HepG2 (cell line): ENCODE results near the gene COL27A1. TPM values are rescaled to one million over a fixed set of nuclear protein-coding genes. Genes with fewer than 3 reads are reported as not detected.

Experiments used
- ATAC-seq: fragments of 200-7000 bp; cut with Tn5 transposase; 3 replicates; pipeline ENCODE4 v1.9.1; 2020; ENCODE audit warnings: mild to moderate bottlenecking, moderate library complexity
- BruUV-seq: library from RNA; stranded (reverse); fragments of 400-500 nt; replicated peaks from 2 replicates; lab custom pipeline; 2021; lab: Mats Ljungman, UMichigan
- CTCF ChIA-PET: fragments of 300-600 bp; formaldehyde crosslinking; extraction: SDS; loops from one replicate; lab custom pipeline; 2021; ENCODE audit warnings: low total read pairs, inconsistent platforms, low intra/inter-chr PET ratio; lab: Yijun Ruan, JAX
- POLR2A ChIA-PET: fragments of 350-600 bp; sonication (Branson Sonifier 250); formaldehyde crosslinking; loops from one replicate; lab custom pipeline; 2020; ENCODE audit warnings: antibody characterized with exemption, inconsistent platforms; lab: Yijun Ruan, JAX
- DNase-seq: peaks from one replicate; pipeline ENCODE4 v3.0.0-alpha.2; 2015; ENCODE audit warnings: low spot score
- FAIRE-seq: peaks from 3 replicates; lab custom pipeline; 2011; peaks lifted over from hg19 to GRCh38; lab: Jason Lieb, UNC
- H2AFZ ChIP-seq: one replicate; pipeline ENCODE4 v1.6.1; 2011; ENCODE audit warnings: low read length, inconsistent platforms
- H3K27ac ChIP-seq: fragments of 300-600 bp; 3 replicates; pipeline ENCODE4 v1.8.0; 2011; ENCODE audit warnings: mixed run types, mild to moderate bottlenecking, mixed read lengths, low read length, inconsistent platforms; ENCODE audit not compliant: insufficient read depth; ENCODE audit errors: extremely low read length
- H3K27me3 ChIP-seq, 2 experiments: fragments of 200-600 bp in 1 of 2; 2 replicates in 1 of 2; 3 replicates in 1 of 2; pipeline versions ENCODE4 v1.6.0 to v1.8.0; 2011; ENCODE audit warnings: low read length in 2 of 2, mild to moderate bottlenecking in 2 of 2, moderate library complexity in 2 of 2, inconsistent platforms in 1 of 2; ENCODE audit not compliant: insufficient read depth in 2 of 2, control insufficient read depth in 1 of 2
- H3K36me3 ChIP-seq, 2 experiments: fragments of 200-600 bp in 1 of 2; replicated peaks in 1 of 2; 2 replicates in 1 of 2; 3 replicates in 1 of 2; pipeline versions ENCODE4 v1.5.1 to v1.8.0; 2011; ENCODE audit warnings: low read length in 2 of 2, inconsistent platforms in 1 of 2; ENCODE audit not compliant: insufficient read depth in 2 of 2, control insufficient read depth in 1 of 2
- H3K4me1 ChIP-seq: 2 replicates; pipeline ENCODE4 v1.5.1; 2012; ENCODE audit warnings: low read length, inconsistent platforms; ENCODE audit not compliant: insufficient read depth
- H3K4me2 ChIP-seq: 2 replicates; pipeline ENCODE4 v1.6.0; 2011; ENCODE audit warnings: low read depth, low read length, inconsistent platforms
- H3K4me3 ChIP-seq, 3 experiments: fragments of 200-600 bp in 1 of 3; sonication (generic), shearing (Covaris generic) in 1 of 3; replicated peaks in 1 of 3; 2 replicates each; pipeline ENCODE4 v1.5.1; 2011 to 2016; ENCODE audit warnings: low read length in 3 of 3, inconsistent platforms in 2 of 3, low read depth in 2 of 3, mild to moderate bottlenecking in 2 of 3, control low read depth in 1 of 3, mixed read lengths in 1 of 3; ENCODE audit not compliant: insufficient read depth in 1 of 3
- H3K79me2 ChIP-seq: one replicate; pipeline ENCODE4 v1.6.1; 2011; ENCODE audit warnings: low read length, inconsistent platforms; ENCODE audit not compliant: insufficient read depth
- H3K9ac ChIP-seq: 2 replicates; pipeline ENCODE4 v1.6.0; 2011; ENCODE audit warnings: mild to moderate bottlenecking, low read depth, low read length, inconsistent platforms; ENCODE audit not compliant: insufficient read depth
- H3K9me3 ChIP-seq: 2 replicates; pipeline ENCODE4 v1.5.1; 2012; ENCODE audit warnings: mild to moderate bottlenecking, low read length
- H4K20me1 ChIP-seq: 2 replicates; pipeline ENCODE4 v1.6.0; 2011; ENCODE audit warnings: inconsistent platforms, mild to moderate bottlenecking, low read length, moderate library complexity; ENCODE audit not compliant: insufficient read depth
- AGO2 ChIP-seq: fragments of 200-400 bp; formaldehyde crosslinking; optimal IDR thresholded peaks from 2 replicates; pipeline ENCODE3; 2017; ENCODE audit warnings: mild to moderate bottlenecking, low read depth, low read length, moderate library complexity
- FOXK2 ChIP-seq: fragments of 450-650 bp; IDR thresholded peaks from 2 replicates; pipeline ENCODE4 v1.6.1; 2016
- SMAD1 ChIP-seq: sonication (generic); formaldehyde crosslinking; IDR thresholded peaks from 2 replicates; pipeline ENCODE4 v1.4.0; 2020; ENCODE audit warnings: missing genetic modification reagents, low read depth, mild to moderate bottlenecking, borderline replicate concordance
- SP1 ChIP-seq, 2 experiments: fragments of 450-650 bp in 1 of 2; sonication (generic) in 1 of 2; formaldehyde crosslinking in 1 of 2; IDR thresholded peaks; 2 replicates each; pipeline versions ENCODE4 v1.4.0 to v1.6.1; 2016 to 2020; ENCODE audit warnings: missing genetic modification reagents in 1 of 2
- WGBS: methylation state at CpG from one replicate; pipeline ENCODE4 v1.1.6; 2017; ENCODE audit warnings: low lambda C conversion rate; 5-methylcytosine and 5-hydroxymethylcytosine counted together
- in situ Hi-C: cut with HindIII; loops from 2 replicates; pipeline ENCODE4 v1.10.0; 2017; ENCODE audit warnings: low pct_unique_long_range_greater_than_20kb; ENCODE audit not compliant: extremely low pct_ligation_motif_present
- intact Hi-C: fragments of 100-400 bp; cut with micrococcal nuclease; formaldehyde crosslinking; loops from one replicate; pipeline ENCODE4 v1.10.0; 2022; ENCODE audit not compliant: unreplicated experiment
- polyA plus RNA-seq, 8 experiments: library from polyadenylated mRNA; depleted of rRNA in 3 of 8; stranded (reverse) in 7 of 8; unstranded in 1 of 8; fragments of >200 nt; fragmentation: Illumina TruSeq in 4 of 8; extraction: Trizol in 4 of 8; gene quantifications; 2 replicates each; pipeline versions ENCODE4 v1.2.1 to v1.2.3, GENCODE V29; 2011 to 2016; ENCODE audit warnings: low read depth in 4 of 8, missing spikeins in 1 of 8, mixed read lengths in 1 of 8; ENCODE audit not compliant: insufficient read depth in 1 of 8
- total RNA-seq, 5 experiments: library from RNA; depleted of rRNA; stranded (reverse); fragments of >200 nt; fragmentation: Illumina TruSeq; extraction: Trizol; gene quantifications; 2 replicates each; pipeline ENCODE4 v1.2.3, GENCODE V29; 2016; ENCODE audit warnings: low read depth in 1 of 5
- TF ChIP-seq, protein P1 (sequence below): sonication (generic); formaldehyde crosslinking; IDR thresholded peaks from 2 replicates; pipeline ENCODE4 v1.4.0; 2020; ENCODE audit warnings: missing genetic modification reagents, mild to moderate bottlenecking, borderline replicate concordance
- TF ChIP-seq, protein P2 (sequence below): IDR thresholded peaks from 2 replicates; pipeline ENCODE4 v1.6.1; 2018; ENCODE audit warnings: missing genetic modification reagents, mild to moderate bottlenecking, missing compliant biosample characterization
- TF ChIP-seq, protein P3 (sequence below): sonication (generic); formaldehyde crosslinking; IDR thresholded peaks from 2 replicates; pipeline ENCODE4 v1.5.0; 2020; ENCODE audit warnings: mild to moderate bottlenecking, low read depth, missing genetic modification reagents, borderline replicate concordance

The COL27A1 gene
- total and polyA plus RNA-seq, 2 of the 13 experiments (the other 11 are each of a cell fraction or from before 2014, with no cell fraction given) = 71.3 to 89.1 TPM

DNA sequence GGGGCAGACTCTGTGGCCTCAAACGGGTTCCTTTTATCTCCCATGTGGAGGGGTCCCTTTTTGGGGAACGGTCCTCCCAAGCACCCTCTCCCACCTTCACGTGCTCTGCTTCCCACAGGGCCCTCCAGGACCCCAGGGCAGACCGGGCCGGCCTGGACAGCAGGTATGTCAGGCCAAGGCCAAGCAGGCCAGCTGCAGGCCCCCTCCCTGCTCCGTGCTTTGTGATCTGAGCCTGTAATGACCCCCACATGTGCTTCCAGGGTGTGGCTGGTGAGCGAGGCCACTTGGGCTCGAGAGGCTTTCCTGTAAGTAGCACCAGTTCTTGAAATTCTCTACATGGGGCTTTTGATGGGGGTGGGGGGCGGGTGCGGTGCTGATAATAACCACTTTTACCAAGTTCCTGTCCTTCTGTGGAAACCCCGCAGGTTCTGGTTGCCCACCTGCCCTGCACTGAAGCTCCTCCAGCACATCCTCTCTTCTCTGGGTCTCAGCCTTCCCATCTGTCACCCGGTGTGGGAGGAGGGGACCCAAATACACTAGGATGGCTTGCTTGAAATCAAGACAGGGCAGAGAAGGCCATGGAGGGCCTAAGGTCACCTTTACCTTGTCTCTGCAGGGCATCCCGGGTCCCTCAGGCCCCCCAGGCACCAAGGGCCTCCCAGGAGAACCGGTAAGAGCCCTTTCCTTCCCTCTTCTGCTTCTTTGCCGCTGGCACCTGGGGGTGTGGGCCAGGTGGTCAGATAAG lies 109.6 kb downstream of the COL27A1 start:
- Histone ChIP-seq H3K4me3 (no peak overlapping the region), H4K20me1 (no peaks in the 10 kb centered on the region), H3K4me2 (no peak overlapping the region), H3K27me3 (no peaks in the 10 kb centered on the region), H2AFZ (no peak overlapping the region), H3K9me3 (no peaks in the 10 kb centered on the region), H3K9ac (no peak overlapping the region), H3K4me1 (peaks cover 24% of the 10 kb centered on the region), H3K36me3 (peaks cover 31 to 92% of the 10 kb centered on the region in 2 experiments), H3K27ac (no peak overlapping the region)
- in situ Hi-C loops (no loop called here), intact Hi-C loops (loop anchor here (5.0 kb wide), 1 partner anchor 183 kb away; no protein-coding TSS in a partner anchor)
- no TSS peak for BruUV-seq
- POLR2A ChIA-PET = no interaction called here
- FAIRE-seq (no peak), ATAC-seq (no peak), DNase-seq (no peak)
- CTCF ChIA-PET = no interaction called here
- 92% methylated on average over 13 of the region's 15 CpGs for WGBS
- TF ChIP-seq SMAD1 (CRISPR knock-in tag) (no peak), SP1 (IDR thresholded peaks at IDR 0.05) (no peak), SP1 (CRISPR knock-in tag; IDR thresholded peaks at IDR 0.05) (no peak), FOXK2 (no peak), AGO2 (peak; percentile 12)
- TF ChIP-seq, protein P1, sequence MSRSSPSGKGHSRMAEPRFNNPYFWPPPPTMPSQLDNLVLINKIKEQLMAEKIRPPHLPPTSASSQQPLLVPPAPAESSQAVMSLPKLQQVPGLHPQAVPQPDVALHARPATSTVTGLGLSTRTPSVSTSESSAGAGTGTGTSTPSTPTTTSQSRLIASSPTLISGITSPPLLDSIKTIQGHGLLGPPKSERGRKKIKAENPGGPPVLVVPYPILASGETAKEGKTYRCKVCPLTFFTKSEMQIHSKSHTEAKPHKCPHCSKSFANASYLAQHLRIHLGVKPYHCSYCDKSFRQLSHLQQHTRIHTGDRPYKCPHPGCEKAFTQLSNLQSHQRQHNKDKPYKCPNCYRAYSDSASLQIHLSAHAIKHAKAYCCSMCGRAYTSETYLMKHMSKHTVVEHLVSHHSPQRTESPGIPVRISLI (CRISPR knock-in tag) = no peak
- TF ChIP-seq, protein P2, sequence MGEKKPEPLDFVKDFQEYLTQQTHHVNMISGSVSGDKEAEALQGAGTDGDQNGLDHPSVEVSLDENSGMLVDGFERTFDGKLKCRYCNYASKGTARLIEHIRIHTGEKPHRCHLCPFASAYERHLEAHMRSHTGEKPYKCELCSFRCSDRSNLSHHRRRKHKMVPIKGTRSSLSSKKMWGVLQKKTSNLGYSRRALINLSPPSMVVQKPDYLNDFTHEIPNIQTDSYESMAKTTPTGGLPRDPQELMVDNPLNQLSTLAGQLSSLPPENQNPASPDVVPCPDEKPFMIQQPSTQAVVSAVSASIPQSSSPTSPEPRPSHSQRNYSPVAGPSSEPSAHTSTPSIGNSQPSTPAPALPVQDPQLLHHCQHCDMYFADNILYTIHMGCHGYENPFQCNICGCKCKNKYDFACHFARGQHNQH = no peak
- TF ChIP-seq, protein P3, sequence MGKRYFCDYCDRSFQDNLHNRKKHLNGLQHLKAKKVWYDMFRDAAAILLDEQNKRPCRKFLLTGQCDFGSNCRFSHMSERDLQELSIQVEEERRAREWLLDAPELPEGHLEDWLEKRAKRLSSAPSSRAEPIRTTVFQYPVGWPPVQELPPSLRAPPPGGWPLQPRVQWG (CRISPR knock-in tag) = no peak
- TF ChIP-seq, all 625 proteins: peak for 1
- no peaks in the 10 kb centered on the region for H3K79me2 ChIP-seq
